ENCODE data around the gene HBQ1.

The HBQ1 gene
- total RNA-seq, result 0 to 0.13 (median 0) reads per million in 9 experiments

DNA sequence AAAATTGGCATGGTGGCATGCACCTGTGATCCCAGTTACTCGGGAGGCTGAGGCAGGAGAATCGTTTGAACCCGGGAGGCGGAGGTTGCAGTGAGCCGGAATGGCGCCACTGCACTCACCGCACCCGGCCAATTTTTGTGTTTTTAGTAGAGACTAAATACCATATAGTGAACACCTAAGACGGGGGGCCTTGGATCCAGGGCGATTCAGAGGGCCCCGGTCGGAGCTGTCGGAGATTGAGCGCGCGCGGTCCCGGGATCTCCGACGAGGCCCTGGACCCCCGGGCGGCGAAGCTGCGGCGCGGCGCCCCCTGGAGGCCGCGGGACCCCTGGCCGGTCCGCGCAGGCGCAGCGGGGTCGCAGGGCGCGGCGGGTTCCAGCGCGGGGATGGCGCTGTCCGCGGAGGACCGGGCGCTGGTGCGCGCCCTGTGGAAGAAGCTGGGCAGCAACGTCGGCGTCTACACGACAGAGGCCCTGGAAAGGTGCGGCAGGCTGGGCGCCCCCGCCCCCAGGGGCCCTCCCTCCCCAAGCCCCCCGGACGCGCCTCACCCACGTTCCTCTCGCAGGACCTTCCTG is at the start of gene HBQ1:
TSS of gene HBQ1 (plus strand) at position 359 of the 575 bp plus-strand sequence. CDS start at position 387, 28 bp downstream.
- no peaks in the 10 kb centered on the region for H3K9me3 Mint-ChIP-seq
- DNase-seq (no peak), ATAC-seq (replicated peaks) (no peak)
- H3K36me3 Mint-ChIP-seq (ENCODE audit: insufficient read depth), result peaks cover 18% of the 10 kb centered on the region
- H3K27ac Mint-ChIP-seq, result peak within 1 kb of the TSS in 1 of 2 donors; percentile 51
- H3K4me3 Mint-ChIP-seq, result peak within 1 kb of the TSS; percentile 59 to 74
- peaks cover 2 to 3% of the 10 kb centered on the region in 2 donors for H3K4me1 Mint-ChIP-seq (ENCODE audit: low read depth in 2 of 2)
- H3K27me3 Mint-ChIP-seq, result peaks cover 22 to 23% of the 10 kb centered on the region in 2 donors

DNA sequence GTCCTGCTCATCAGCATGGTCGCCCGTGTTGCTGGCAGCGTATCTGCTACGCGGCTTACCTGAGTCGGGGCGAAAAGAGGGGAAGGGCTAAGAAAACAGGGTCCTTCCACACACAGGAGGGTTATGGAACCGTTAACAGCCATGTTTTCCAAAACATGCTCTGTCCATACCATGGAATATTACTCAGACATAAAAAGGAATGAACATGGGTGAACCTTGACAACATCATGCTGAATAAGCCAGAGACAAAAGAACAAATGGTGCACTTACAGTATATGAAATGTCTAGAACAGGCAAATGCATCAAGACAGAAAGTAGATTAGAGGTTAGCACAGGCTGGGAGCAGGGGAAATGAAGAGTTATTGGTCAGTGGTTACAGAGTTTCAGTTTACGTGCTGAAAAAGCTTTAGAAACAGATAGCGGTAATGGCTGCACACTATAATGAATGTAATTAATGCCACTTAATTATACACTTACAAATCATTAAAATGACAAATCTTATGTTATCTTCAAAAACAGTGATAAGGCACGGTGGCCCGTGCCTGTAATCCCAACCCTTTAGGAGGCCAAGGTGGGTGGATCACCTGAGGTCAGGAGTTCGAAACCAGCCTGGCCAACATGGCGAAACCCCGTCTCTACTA is 49.6 kb upstream of the HBQ1 start:
- peak overlapping the region in 1 of 2 donors; percentile 81 for H3K27ac Mint-ChIP-seq
- H3K27me3 Mint-ChIP-seq, result no peaks in the 10 kb centered on the region
- H3K4me3 Mint-ChIP-seq, result no peak overlapping the region
- H3K4me1 Mint-ChIP-seq (ENCODE audit: low read depth in 2 of 2), result peaks cover 19 to 21% of the 10 kb centered on the region in 2 donors
- H3K9me3 Mint-ChIP-seq, result no peaks in the 10 kb centered on the region
- DNase-seq (no peak), ATAC-seq (replicated peaks) (no peak)
- peaks cover 3% of the 10 kb centered on the region for H3K36me3 Mint-ChIP-seq (ENCODE audit: insufficient read depth)

DNA sequence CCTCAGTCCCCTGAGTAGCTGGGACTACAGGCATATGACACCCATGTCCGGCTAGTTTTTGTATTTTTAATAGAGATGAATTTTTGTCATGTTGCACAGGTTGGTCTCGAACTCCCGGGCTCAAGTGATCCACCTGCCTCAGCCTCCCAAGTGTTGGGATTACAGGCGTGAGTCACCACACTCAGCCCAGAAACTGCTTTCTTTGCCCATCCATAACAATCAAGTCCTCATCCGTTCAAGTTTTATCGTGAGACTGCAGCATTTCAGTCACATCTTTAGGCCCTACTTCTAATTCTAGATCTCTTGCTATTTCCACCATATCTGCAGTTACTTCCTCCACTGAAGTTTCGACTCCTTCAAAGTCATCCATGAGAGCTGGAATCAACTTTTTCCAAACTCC is 48.1 kb upstream of the HBQ1 start:
- H3K36me3 Mint-ChIP-seq (ENCODE audit: insufficient read depth), result peaks cover 3% of the 10 kb centered on the region
- ATAC-seq (replicated peaks) (no peak), DNase-seq (no peak)
- peaks cover 18 to 23% of the 10 kb centered on the region in 2 donors for H3K4me1 Mint-ChIP-seq (ENCODE audit: low read depth in 2 of 2)
- H3K9me3 Mint-ChIP-seq, result no peaks in the 10 kb centered on the region
- no peak overlapping the region for H3K27ac Mint-ChIP-seq
- H3K27me3 Mint-ChIP-seq, result no peaks in the 10 kb centered on the region
- no peak overlapping the region for H3K4me3 Mint-ChIP-seq

DNA sequence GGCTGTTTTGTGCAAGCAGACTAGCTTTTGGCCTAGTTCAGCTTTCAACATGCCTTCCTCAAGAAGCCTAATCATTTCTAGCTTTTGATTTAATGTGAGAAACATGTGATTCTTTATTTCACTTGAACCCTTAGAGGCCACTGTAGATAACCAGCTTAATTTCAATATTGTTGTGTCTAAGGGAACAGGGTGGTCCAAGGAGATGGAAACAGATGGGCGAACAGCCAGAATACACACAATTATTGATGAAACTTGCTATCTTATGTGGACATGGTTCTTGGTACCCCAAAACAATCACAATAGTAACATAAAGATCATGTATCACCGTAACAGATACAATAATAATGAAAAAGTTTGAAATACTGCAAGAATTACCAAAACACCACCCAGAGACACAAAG is 46.5 kb upstream of the HBQ1 start:
- peaks cover 7% of the 10 kb centered on the region for H3K36me3 Mint-ChIP-seq (ENCODE audit: insufficient read depth)
- H3K9me3 Mint-ChIP-seq, result no peaks in the 10 kb centered on the region
- H3K27me3 Mint-ChIP-seq, result no peaks in the 10 kb centered on the region
- no peak overlapping the region for H3K4me3 Mint-ChIP-seq
- no peak for ATAC-seq (replicated peaks)
- peaks cover 21 to 26% of the 10 kb centered on the region in 2 donors for H3K4me1 Mint-ChIP-seq (ENCODE audit: low read depth in 2 of 2)
- H3K27ac Mint-ChIP-seq, result no peak overlapping the region
- DNase-seq, result no peak

DNA sequence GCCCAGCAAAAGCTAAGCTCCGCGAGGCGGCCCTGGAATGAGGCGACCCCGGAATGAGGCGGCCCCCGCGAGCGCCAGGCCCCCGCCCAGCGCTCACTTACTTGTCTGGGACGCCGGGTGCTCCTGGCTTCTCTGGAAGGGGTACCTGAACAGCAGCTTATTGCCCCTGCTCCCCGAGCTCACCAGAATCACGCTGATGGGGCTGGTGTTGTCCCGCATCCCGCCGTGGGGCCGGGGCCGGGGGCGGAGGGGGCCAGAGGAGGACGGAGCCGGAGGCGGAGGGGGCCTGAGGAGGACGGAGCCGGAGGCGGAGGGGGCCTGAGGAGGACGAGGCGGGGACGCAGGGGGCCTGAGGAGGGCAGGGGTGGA is 42.2 kb upstream of the HBQ1 start:
- peak; percentile 28 for ATAC-seq (replicated peaks)
- H3K36me3 Mint-ChIP-seq (ENCODE audit: insufficient read depth), result peaks cover 17% of the 10 kb centered on the region
- peak overlapping the region; percentile 54 to 95 for H3K27ac Mint-ChIP-seq
- peak overlapping the region; percentile 89 to 92 for H3K4me3 Mint-ChIP-seq
- H3K27me3 Mint-ChIP-seq, result peaks cover 0 to 3% of the 10 kb centered on the region in 2 donors
- H3K9me3 Mint-ChIP-seq, result no peaks in the 10 kb centered on the region
- H3K4me1 Mint-ChIP-seq (ENCODE audit: low read depth in 2 of 2), result peaks cover 10 to 17% of the 10 kb centered on the region in 2 donors
- DNase-seq, result peak in 2 of 3 experiments; percentile 17 to 36

DNA sequence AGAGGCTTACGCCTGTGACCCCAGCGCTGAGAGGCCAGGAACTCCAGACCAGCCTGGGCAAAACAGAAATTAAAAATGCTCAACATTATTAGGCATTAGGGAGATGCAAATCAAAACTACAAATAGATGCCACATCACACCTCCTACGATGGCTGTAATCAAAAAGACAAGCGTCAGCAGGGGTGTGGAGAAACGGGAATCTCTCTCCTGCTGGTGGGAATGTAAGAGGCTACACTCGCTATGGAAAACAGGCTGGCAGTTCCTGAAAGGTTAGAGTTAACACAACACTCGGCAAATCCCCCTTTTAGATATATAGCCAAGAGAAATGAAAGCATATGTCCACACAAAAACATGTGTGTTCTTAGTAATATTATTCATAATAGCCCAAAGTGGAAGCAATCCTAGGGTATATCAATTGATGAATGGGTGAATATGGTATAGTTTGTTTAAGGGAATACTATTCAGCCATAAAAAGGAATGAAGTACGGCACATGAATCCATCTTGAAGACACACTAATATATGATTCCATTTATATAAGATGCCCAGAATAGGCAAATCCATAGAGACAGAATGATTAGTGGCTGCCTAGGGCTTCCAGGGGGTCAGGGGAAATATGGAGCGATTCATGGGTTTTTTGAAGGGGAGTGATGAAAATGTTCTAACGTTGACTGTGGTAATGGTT is 39.9 kb upstream of the HBQ1 start:
- DNase-seq (no peak), ATAC-seq (replicated peaks) (no peak)
- no peaks in the 10 kb centered on the region for H3K9me3 Mint-ChIP-seq
- peaks cover 17% of the 10 kb centered on the region for H3K36me3 Mint-ChIP-seq (ENCODE audit: insufficient read depth)
- peaks cover 13 to 22% of the 10 kb centered on the region in 2 donors for H3K27me3 Mint-ChIP-seq
- peak overlapping the region in 1 of 2 donors; percentile 41 for H3K27ac Mint-ChIP-seq
- H3K4me1 Mint-ChIP-seq (ENCODE audit: low read depth in 2 of 2), result peaks cover 9 to 16% of the 10 kb centered on the region in 2 donors
- H3K4me3 Mint-ChIP-seq, result peak overlapping the region in 1 of 2 donors; percentile 67

DNA sequence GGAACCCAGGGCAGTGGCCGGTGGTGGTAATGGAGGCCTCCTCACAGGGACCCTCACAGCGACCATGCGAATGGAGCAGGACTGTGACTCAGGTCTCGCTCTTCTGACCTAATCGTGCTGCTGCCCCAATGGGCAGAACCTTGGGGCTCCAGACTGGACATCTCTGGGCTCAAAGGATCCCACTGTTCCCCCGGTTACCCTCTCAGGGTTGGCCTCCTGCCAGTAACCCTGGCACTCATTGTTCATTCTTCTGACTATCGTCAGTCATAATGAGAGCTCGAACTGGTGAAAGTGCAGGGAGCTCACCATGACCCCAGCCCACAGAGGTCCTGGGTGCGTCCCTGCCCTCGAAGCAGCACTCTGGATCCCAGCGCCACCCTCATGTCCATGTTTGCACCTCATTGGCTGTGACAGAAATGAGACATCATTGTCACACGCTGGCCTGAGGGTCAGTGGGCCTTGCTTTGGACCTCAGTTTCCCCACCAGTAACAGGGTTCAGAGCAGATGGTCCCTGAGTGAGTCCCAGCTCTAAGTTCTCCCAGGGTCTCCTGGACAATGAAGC is 37.8 kb upstream of the HBQ1 start:
- H3K27ac Mint-ChIP-seq, result no peak overlapping the region
- DNase-seq, result no peak
- no peak for ATAC-seq (replicated peaks)
- H3K36me3 Mint-ChIP-seq (ENCODE audit: insufficient read depth), result peaks cover 17% of the 10 kb centered on the region
- H3K9me3 Mint-ChIP-seq, result no peaks in the 10 kb centered on the region
- H3K4me1 Mint-ChIP-seq (ENCODE audit: low read depth in 2 of 2), result peaks cover 6 to 10% of the 10 kb centered on the region in 2 donors
- peaks cover 13 to 24% of the 10 kb centered on the region in 2 donors for H3K27me3 Mint-ChIP-seq
- H3K4me3 Mint-ChIP-seq, result no peak overlapping the region

DNA sequence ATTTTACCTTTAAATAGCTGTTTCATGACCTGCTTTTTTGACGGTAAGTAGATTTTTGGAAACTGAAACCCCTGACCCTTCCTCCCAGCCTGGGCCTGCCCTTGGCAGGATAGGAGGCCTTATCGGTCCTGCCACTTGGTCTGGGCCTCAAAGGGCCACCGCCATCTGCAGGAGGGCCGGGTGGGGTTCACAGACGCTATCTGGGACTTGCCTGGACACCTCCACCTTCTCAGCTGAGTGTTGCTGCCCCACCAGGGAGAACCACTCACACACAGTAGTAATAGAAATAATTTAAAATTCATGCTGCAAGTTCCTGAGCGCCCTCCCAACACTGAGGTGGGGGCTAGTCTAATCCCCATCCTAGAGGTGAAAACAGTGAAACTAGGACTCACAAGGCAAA is 37.2 kb upstream of the HBQ1 start:
- no peak for ATAC-seq (replicated peaks)
- DNase-seq, result no peak
- Mint-ChIP-seq H3K4me1 (ENCODE audit: low read depth in 2 of 2) (peaks cover 4 to 10% of the 10 kb centered on the region in 2 donors), H3K27me3 (peaks cover 13 to 24% of the 10 kb centered on the region in 2 donors), H3K4me3 (no peak overlapping the region), H3K9me3 (no peaks in the 10 kb centered on the region), H3K27ac (no peak overlapping the region), H3K36me3 (ENCODE audit: insufficient read depth) (peaks cover 17% of the 10 kb centered on the region)

DNA sequence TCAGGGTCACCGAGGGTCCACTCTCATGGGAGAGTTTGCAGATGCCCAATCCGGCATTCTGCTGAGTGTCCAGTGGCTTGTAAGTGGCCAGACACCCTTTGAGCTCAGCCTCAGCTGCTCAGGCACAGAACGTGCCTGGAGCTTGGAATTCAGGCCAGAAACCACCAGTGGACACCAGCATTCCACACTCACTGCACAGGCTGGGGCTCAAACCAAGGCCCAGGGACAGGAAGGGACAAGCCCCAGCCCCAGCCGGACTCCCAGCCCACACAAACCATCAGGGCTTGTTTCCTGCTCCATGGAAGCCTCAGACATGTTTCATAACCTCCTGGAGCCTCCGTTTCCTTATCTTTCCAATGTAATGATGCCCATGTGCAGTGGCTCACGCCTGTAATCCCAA is 36.8 kb upstream of the HBQ1 start:
- Mint-ChIP-seq H3K4me3 (no peak overlapping the region), H3K27ac (no peak overlapping the region), H3K9me3 (no peaks in the 10 kb centered on the region), H3K27me3 (peaks cover 13 to 26% of the 10 kb centered on the region in 2 donors), H3K36me3 (ENCODE audit: insufficient read depth) (peaks cover 15% of the 10 kb centered on the region), H3K4me1 (ENCODE audit: low read depth in 2 of 2) (peaks cover 4 to 10% of the 10 kb centered on the region in 2 donors)
- no peak for DNase-seq
- no peak for ATAC-seq (replicated peaks)

DNA sequence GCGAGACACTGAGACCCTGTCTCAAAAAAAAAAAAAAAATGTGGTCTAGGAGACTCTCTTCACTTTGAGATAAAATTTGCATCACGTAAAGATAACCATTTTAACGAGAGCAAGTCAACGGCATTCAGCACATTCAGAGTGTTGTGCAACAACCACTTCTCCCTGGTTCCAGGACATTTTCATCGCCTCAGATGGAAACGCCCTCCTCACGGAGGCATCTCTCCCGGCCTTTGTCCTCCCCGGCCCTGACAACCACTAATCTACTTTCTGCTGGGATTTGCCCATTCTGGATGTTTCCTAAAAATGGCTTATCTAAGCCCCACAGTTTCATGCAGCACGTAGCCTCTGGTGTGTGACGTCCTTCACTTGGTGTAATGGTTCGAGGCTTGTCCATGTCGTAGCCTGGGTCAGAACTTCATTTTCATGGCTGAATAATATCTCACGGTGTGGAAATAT is 35.4 kb upstream of the HBQ1 start:
- peaks cover 0 to 3% of the 10 kb centered on the region in 2 donors for H3K4me1 Mint-ChIP-seq (ENCODE audit: low read depth in 2 of 2)
- H3K9me3 Mint-ChIP-seq, result no peaks in the 10 kb centered on the region
- H3K27me3 Mint-ChIP-seq, result peaks cover 13 to 39% of the 10 kb centered on the region in 2 donors
- no peak overlapping the region for H3K4me3 Mint-ChIP-seq
- peaks cover 5% of the 10 kb centered on the region for H3K36me3 Mint-ChIP-seq (ENCODE audit: insufficient read depth)
- ATAC-seq (replicated peaks) (no peak), DNase-seq (no peak)
- no peak overlapping the region for H3K27ac Mint-ChIP-seq

DNA sequence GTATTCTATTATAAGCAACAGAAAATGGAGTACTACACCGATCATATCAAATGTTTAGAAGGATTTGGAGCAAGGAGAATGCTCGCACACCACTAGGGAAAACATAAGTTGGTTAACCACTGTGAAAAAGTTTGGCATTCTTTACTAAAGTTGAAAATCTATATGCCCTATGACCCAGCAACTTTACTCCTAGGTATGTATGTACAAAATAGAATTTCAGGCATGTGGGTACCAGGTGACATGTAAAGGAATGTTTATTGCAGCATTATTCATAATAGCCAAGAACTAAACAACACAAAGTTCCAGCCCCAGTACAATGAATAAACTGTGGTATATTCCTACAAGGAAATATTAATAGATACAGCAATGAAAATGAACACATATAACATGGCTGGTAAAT is 33.6 kb upstream of the HBQ1 start:
- H3K27me3 Mint-ChIP-seq, result peaks cover 13 to 39% of the 10 kb centered on the region in 2 donors

DNA sequence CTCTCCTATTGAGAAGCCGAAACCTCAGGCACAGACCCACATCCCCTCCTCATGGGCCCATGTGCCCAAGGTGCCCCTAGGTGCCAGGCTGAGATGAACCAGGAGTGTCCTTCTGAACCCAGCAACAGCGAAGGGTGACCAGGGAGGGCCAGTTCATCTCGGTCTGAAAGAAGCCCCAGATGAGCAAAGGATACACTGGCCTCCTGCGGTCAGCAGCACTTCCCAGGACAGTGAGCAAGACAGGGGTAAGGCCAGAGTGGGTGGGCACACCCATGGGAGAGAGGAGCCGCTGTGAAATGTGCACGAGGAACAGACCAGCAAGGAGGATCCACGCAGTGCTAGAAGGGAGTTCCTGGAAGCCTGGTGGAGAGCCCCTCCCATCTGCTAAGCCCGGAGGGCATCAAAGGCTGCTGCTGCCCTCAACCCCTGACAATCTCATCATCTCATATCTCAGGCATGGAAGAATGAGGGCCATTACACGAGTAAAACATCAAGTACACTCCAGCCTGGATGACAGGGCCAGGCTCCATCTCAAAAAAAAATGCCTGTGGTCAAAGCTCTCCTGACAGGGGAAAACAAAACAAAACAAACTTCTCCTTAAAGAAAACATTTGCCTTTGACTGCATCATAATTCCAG is 31.1 kb upstream of the HBQ1 start:
- H3K4me3 Mint-ChIP-seq, result no peak overlapping the region
- H3K9me3 Mint-ChIP-seq, result no peaks in the 10 kb centered on the region
- DNase-seq (no peak), ATAC-seq (replicated peaks) (no peak)
- peaks cover 0 to 4% of the 10 kb centered on the region in 2 donors for H3K4me1 Mint-ChIP-seq (ENCODE audit: low read depth in 2 of 2)
- H3K27ac Mint-ChIP-seq, result no peak overlapping the region
- no peaks in the 10 kb centered on the region for H3K36me3 Mint-ChIP-seq (ENCODE audit: insufficient read depth)
- peaks cover 7 to 34% of the 10 kb centered on the region in 2 donors for H3K27me3 Mint-ChIP-seq

More for the DNA sequence above, 33.6 kb upstream of the HBQ1 start:
- no peak for ATAC-seq (replicated peaks)
- DNase-seq, result no peak
- Mint-ChIP-seq H3K9me3 (no peaks in the 10 kb centered on the region), H3K4me3 (no peak overlapping the region), H3K4me1 (ENCODE audit: low read depth in 2 of 2) (peaks cover 0 to 3% of the 10 kb centered on the region in 2 donors), H3K36me3 (ENCODE audit: insufficient read depth) (no peaks in the 10 kb centered on the region), H3K27ac (no peak overlapping the region)

Data from effector memory CD8-positive, alpha-beta T cell (primary cell).